A549 (cell line): ENCODE results near the gene CD226. TPM values are rescaled to one million over a fixed set of nuclear protein-coding genes. Genes with fewer than 3 reads are reported as not detected.

Source experiments
- ATAC-seq, 2 experiments: fragments of 200-7000 bp in 1 of 2; fragments of >200 bp in 1 of 2; cut with Nextera tagmentation in 1 of 2; cut with Tn5 transposase in 1 of 2; 3 replicates each; pipeline versions ENCODE4 v1.8.0 to v1.9.1; 2018 to 2020; ENCODE audit warnings: mild to moderate bottlenecking in 1 of 2, moderate library complexity in 1 of 2
- CTCF ChIA-PET: fragments of 300-600 bp; sonication (Branson Sonifier 250); formaldehyde crosslinking; extraction: SDS; loops from one replicate; lab custom pipeline; 2021; ENCODE audit warnings: antibody characterized with exemption, inconsistent platforms; lab: Yijun Ruan, JAX
- POLR2A ChIA-PET: fragments of 350-600 bp; formaldehyde crosslinking; extraction: SDS; loops from one replicate; lab custom pipeline; 2021; ENCODE audit warnings: antibody characterized with exemption, inconsistent platforms; lab: Yijun Ruan, JAX
- DNase-seq, 2 experiments: peaks; one replicate each; pipeline versions ENCODE4 v3.0.0 to v3.0.0-alpha.2; 2011 to 2016; ENCODE audit warnings: low read depth in 1 of 2, low spot score in 1 of 2
- FAIRE-seq: peaks from 2 replicates; lab custom pipeline; 2011; peaks lifted over from hg19 to GRCh38; lab: Jason Lieb, UNC
- H3K27ac ChIP-seq, 2 experiments: fragments of >200 bp; sonication (Bioruptor Twin); formaldehyde crosslinking; 3 replicates each; pipeline ENCODE4 v1.5.1; 2016 to 2017
- H3K4me1 ChIP-seq: fragments of >200 bp; sonication (Bioruptor Twin); formaldehyde crosslinking; 3 replicates; pipeline ENCODE4 v1.6.1; 2016
- H3K4me2 ChIP-seq: fragments of >200 bp; sonication (Bioruptor Twin); formaldehyde crosslinking; 3 replicates; pipeline ENCODE4 v1.6.1; 2016
- H3K4me3 ChIP-seq: fragments of >200 bp; sonication (Bioruptor Twin); formaldehyde crosslinking; 3 replicates; pipeline ENCODE4 v1.5.1; 2016
- H3K9me3 ChIP-seq: fragments of >200 bp; sonication (Bioruptor Twin); formaldehyde crosslinking; 3 replicates; pipeline ENCODE4 v1.6.1; 2016
- BHLHE40 ChIP-seq: IDR thresholded peaks from 2 replicates; pipeline ENCODE4 v1.6.1; 2012; ENCODE audit warnings: low read depth, low read length, inconsistent platforms
- CBX2 ChIP-seq: fragments of 200-600 bp; sonication (generic); IDR thresholded peaks from 2 replicates; pipeline ENCODE4 v1.6.1; 2016; ENCODE audit warnings: low read depth, mild to moderate bottlenecking, borderline replicate concordance
- EHF ChIP-seq: fragments of 250-450 bp; sonication (Bioruptor Pico); IDR thresholded peaks from 2 replicates; pipeline ENCODE4 v1.5.0; 2020; ENCODE audit warnings: mild to moderate bottlenecking
- EP300 ChIP-seq, 2 experiments: fragments of >200 bp; sonication (Bioruptor Twin); formaldehyde crosslinking; IDR thresholded peaks; 2 replicates in 1 of 2; 3 replicates in 1 of 2; pipeline ENCODE4 v1.6.1; 2016 to 2017
- FOSB ChIP-seq: fragments of 250-450 bp; sonication (Bioruptor Pico); IDR thresholded peaks from 2 replicates; pipeline ENCODE4 v1.5.0; 2020; ENCODE audit warnings: mild to moderate bottlenecking, moderate library complexity
- FOXS1 ChIP-seq: fragments of 250-450 bp; sonication (Bioruptor Pico); IDR thresholded peaks from 2 replicates; pipeline ENCODE4 v1.5.0; 2020; ENCODE audit warnings: mild to moderate bottlenecking, moderate library complexity
- GATA3 ChIP-seq: IDR thresholded peaks from 2 replicates; pipeline ENCODE4 v1.6.1; 2012; ENCODE audit warnings: borderline replicate concordance
- HDAC2 ChIP-seq: fragments of 200-600 bp; sonication (generic); IDR thresholded peaks from 2 replicates; pipeline ENCODE4 v1.6.1; 2016
- HEYL ChIP-seq: fragments of 250-450 bp; sonication (Bioruptor Pico); IDR thresholded peaks from 2 replicates; pipeline ENCODE4 v1.8.0; 2021; ENCODE audit warnings: mild to moderate bottlenecking, moderate library complexity
- HOXB13 ChIP-seq: fragments of 250-450 bp; sonication (Bioruptor Pico); IDR thresholded peaks from 2 replicates; pipeline ENCODE4 v1.5.0; 2020; ENCODE audit warnings: low read depth, mild to moderate bottlenecking, moderate library complexity
- HOXB5 ChIP-seq: fragments of 250-450 bp; sonication (Bioruptor Pico); IDR thresholded peaks from 2 replicates; pipeline ENCODE4 v1.5.0; 2020; ENCODE audit warnings: mild to moderate bottlenecking, moderate library complexity
- JUN ChIP-seq, 2 experiments: fragments of >200 bp; sonication (Bioruptor Twin); formaldehyde crosslinking; IDR thresholded peaks; 2 replicates in 1 of 2; 3 replicates in 1 of 2; pipeline ENCODE4 v1.6.1; 2016 to 2017
- KDM1A ChIP-seq: fragments of 200-600 bp; sonication (generic); IDR thresholded peaks from 2 replicates; pipeline ENCODE4 v1.6.1; 2016; ENCODE audit warnings: low read depth, mild to moderate bottlenecking
- NFE2L2 ChIP-seq: fragments of 150-350 bp; conservative IDR thresholded peaks from 2 replicates; pipeline ENCODE4 v1.6.1; 2014; ENCODE audit warnings: low read length
- NR3C1 ChIP-seq: fragments of >200 bp; sonication (Bioruptor Twin); formaldehyde crosslinking; IDR thresholded peaks from 3 replicates; pipeline ENCODE4 v1.6.1; 2017
- PHF8 ChIP-seq: fragments of 200-600 bp; sonication (generic); IDR thresholded peaks from 2 replicates; pipeline ENCODE4 v1.6.1; 2016; ENCODE audit warnings: low read depth, mild to moderate bottlenecking, antibody characterized with exemption, moderate library complexity, borderline replicate concordance
- POLR2A ChIP-seq: IDR thresholded peaks from 2 replicates; pipeline ENCODE4 v1.6.1; 2012; ENCODE audit warnings: mild to moderate bottlenecking, low read length
- RARB ChIP-seq: fragments of 250-450 bp; sonication (Bioruptor Pico); IDR thresholded peaks from 2 replicates; pipeline ENCODE4 v1.8.0; 2021; ENCODE audit warnings: mild to moderate bottlenecking, moderate library complexity
- RFX5 ChIP-seq: fragments of 450-650 bp; IDR thresholded peaks from 2 replicates; pipeline ENCODE4 v1.7.1; 2014; ENCODE audit warnings: antibody characterized with exemption, mild to moderate bottlenecking, moderate library complexity
- RNF2 ChIP-seq: fragments of 200-600 bp; sonication (generic); IDR thresholded peaks from 2 replicates; pipeline ENCODE4 v1.6.1; 2016; ENCODE audit warnings: low read depth, mild to moderate bottlenecking, antibody characterized with exemption, moderate library complexity, borderline replicate concordance
- SMC3 ChIP-seq: fragments of >200 bp; sonication (Bioruptor Twin); formaldehyde crosslinking; IDR thresholded peaks from 3 replicates; pipeline ENCODE4 v1.6.1; 2018; ENCODE audit warnings: inconsistent platforms
- SREBF2 ChIP-seq: fragments of 450-650 bp; IDR thresholded peaks from 2 replicates; pipeline ENCODE4 v1.6.1; 2014; ENCODE audit warnings: mild to moderate bottlenecking, moderate library complexity
- ZC3H11A ChIP-seq: fragments of 450-650 bp; IDR thresholded peaks from 2 replicates; pipeline ENCODE4 v1.6.1; 2014; ENCODE audit warnings: antibody characterized with exemption, mild to moderate bottlenecking
- WGBS: methylation state at CpG from one replicate; pipeline ENCODE4 v1.1.6; 2017; ENCODE audit errors: missing lambda C conversion rate; 5-methylcytosine and 5-hydroxymethylcytosine counted together
- polyA plus RNA-seq, 4 experiments: library from polyadenylated mRNA; depleted of rRNA in 3 of 4; stranded (reverse); fragments of >200 nt; fragmentation: RNase III in 1 of 4; extraction: RNeasy Plus Mini Kit Qiagen cat#74134 plus additional on column Dnase treatment in 1 of 4; gene quantifications; 2 replicates in 3 of 4; 3 replicates in 1 of 4; pipeline ENCODE4 v1.2.3, GENCODE V29; 2011 to 2017
- TF ChIP-seq, protein P1 (sequence below): fragments of 450-650 bp; IDR thresholded peaks from 2 replicates; pipeline ENCODE4 v1.6.1; 2014; ENCODE audit warnings: antibody characterized with exemption
- TF ChIP-seq, protein P2 (sequence below): fragments of >200 bp; sonication (Bioruptor Twin); formaldehyde crosslinking; IDR thresholded peaks from 2 replicates; pipeline ENCODE4 v1.6.1; 2016
- TF ChIP-seq, protein P3 (sequence below): IDR thresholded peaks from 2 replicates; pipeline ENCODE4 v1.6.1; 2012; ENCODE audit warnings: low read depth, borderline replicate concordance
- TF ChIP-seq, protein P4 (sequence below): fragments of >200 bp; sonication (Bioruptor Twin); formaldehyde crosslinking; IDR thresholded peaks from 3 replicates; pipeline ENCODE4 v1.6.1; 2016
- TF ChIP-seq, protein P5 (sequence below): fragments of 150-350 bp; IDR thresholded peaks from 2 replicates; pipeline ENCODE4 v1.6.1; 2014; ENCODE audit warnings: low read depth, mild to moderate bottlenecking, low read length

CD226 gene
- polyA plus RNA-seq, 2 of the 4 experiments (the other 2 are of a cell fraction) = 0.28 to 0.92 TPM

DNA sequence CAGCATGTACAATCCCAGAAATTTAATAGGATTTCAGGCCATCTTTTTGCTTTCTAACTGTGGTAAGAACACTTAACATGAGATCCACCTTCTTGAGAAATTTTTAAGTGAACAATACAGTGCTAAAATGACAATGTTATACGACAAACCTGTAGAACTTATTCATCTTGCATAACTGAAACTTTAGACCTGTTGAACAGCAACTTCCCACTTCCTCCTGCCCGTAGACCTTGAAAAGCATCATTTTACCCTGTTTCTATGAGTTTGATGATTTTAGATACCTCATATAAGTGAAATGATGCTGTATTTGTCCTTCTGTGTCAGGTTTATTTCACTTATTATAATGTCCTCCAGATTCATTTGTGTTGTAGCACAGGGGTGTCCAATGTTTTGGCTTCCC lies 128.2 kb downstream of the CD226 start:
- POLR2A ChIA-PET = no interaction called here
- no peaks in the 10 kb centered on the region for H3K4me1 ChIP-seq
- no peak for ATAC-seq
- CTCF ChIA-PET = no interaction called here
- H3K4me2 ChIP-seq = no peak overlapping the region
- H3K27ac ChIP-seq = no peak overlapping the region
- no peak for DNase-seq
- 64% methylated on average over 2 of the region's 2 CpGs for WGBS
- H3K4me3 ChIP-seq = no peak overlapping the region
- TF ChIP-seq, protein P1, sequence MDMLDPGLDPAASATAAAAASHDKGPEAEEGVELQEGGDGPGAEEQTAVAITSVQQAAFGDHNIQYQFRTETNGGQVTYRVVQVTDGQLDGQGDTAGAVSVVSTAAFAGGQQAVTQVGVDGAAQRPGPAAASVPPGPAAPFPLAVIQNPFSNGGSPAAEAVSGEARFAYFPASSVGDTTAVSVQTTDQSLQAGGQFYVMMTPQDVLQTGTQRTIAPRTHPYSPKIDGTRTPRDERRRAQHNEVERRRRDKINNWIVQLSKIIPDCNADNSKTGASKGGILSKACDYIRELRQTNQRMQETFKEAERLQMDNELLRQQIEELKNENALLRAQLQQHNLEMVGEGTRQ = no peak
- no peak for TF ChIP-seq ZC3H11A
- no peaks in the 10 kb centered on the region; the same call in 2 of the 3 replicates for H3K9me3 ChIP-seq
- FAIRE-seq = no peak

DNA sequence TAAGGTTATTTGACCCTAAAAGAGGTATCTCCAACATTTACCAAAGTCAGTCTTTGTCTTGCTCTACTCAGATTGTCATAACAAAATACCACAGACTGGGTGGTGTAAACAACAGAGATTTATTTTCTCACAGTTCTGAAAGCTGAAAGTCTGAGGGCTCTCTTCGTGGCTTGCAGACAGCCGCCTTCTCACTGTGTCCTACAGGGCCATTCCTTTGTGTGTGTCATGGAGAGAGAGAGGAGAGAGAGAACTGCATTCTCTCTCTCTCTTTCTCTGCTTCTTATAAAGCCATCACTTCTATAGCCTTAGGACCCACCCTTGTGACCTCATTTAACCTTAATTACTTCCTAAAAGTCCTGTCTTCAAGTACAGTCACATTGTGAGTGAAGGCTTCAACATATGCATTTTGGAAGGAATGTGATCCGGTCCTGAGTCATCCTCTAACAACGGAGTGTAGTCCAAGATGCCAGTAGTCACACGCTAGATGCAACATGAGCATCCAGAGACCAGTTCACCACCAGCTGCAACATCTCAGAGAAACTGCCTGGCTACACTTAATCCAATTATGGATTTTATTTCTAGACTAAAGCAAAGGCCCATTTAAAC lies 130.2 kb downstream of the CD226 start:
- DNase-seq (no peak), FAIRE-seq (no peak), ATAC-seq (no peak)
- 47% methylated on average over 5 of the region's 5 CpGs for WGBS
- Histone ChIP-seq H3K9me3 (no peaks in the 10 kb centered on the region; the same call in 2 of the 3 replicates), H3K4me2 (no peak overlapping the region), H3K27ac (no peak overlapping the region), H3K4me1 (no peaks in the 10 kb centered on the region), H3K4me3 (no peak overlapping the region)
- ChIA-PET CTCF (no interaction called here), POLR2A (no interaction called here)
- no peak for TF ChIP-seq RFX5
- no peak for TF ChIP-seq SMC3
- no peak for TF ChIP-seq FOXS1 (CRISPR knock-in tag)
- TF ChIP-seq KDM1A = no peak
- TF ChIP-seq SREBF2 = no peak
- TF ChIP-seq ZC3H11A = no peak
- TF ChIP-seq RNF2 = no peak
- TF ChIP-seq, protein P2, sequence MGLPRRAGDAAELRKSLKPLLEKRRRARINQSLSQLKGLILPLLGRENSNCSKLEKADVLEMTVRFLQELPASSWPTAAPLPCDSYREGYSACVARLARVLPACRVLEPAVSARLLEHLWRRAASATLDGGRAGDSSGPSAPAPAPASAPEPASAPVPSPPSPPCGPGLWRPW = no peak
- TF ChIP-seq NR3C1 = no peak
- TF ChIP-seq EP300 (IDR thresholded peaks at IDR 0.05) = no peak
- TF ChIP-seq HDAC2 = no peak
- no peak for TF ChIP-seq CBX2
- TF ChIP-seq PHF8 = no peak
- TF ChIP-seq FOSB (CRISPR knock-in tag) = no peak
- TF ChIP-seq, protein P3, sequence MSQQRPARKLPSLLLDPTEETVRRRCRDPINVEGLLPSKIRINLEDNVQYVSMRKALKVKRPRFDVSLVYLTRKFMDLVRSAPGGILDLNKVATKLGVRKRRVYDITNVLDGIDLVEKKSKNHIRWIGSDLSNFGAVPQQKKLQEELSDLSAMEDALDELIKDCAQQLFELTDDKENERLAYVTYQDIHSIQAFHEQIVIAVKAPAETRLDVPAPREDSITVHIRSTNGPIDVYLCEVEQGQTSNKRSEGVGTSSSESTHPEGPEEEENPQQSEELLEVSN = no peak
- TF ChIP-seq, protein P4, sequence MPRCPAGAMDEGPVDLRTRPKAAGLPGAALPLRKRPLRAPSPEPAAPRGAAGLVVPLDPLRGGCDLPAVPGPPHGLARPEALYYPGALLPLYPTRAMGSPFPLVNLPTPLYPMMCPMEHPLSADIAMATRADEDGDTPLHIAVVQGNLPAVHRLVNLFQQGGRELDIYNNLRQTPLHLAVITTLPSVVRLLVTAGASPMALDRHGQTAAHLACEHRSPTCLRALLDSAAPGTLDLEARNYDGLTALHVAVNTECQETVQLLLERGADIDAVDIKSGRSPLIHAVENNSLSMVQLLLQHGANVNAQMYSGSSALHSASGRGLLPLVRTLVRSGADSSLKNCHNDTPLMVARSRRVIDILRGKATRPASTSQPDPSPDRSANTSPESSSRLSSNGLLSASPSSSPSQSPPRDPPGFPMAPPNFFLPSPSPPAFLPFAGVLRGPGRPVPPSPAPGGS = no peak
- no peak for TF ChIP-seq JUN (IDR thresholded peaks at IDR 0.05)

DNA sequence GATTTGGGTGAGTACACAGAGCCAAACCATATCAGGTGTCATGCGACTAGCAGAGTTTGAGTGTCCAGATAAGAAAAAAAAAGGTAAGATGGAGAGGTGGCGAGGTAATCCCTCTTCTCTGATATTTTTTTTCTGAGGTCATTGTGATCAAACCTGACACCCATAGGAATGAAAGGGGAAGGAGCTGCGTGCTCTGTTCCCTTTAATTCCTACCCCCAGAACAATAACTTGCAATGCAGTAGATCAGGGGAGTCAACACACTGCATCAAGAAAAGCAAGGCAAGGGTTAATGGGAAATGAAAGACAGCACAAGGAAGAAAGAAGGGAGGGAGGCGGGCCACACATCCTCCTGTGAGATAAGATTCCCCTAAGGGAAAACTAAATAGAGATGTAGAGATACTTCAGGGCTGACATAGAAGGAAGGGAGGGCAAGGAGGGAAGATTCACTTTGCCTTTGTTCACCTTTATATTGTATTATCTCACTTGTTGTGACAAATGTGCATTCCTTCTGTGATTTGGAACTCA lies 132.8 kb downstream of the CD226 start:
- ChIA-PET POLR2A (no interaction called here), CTCF (no interaction called here)
- Histone ChIP-seq H3K4me1 (no peaks in the 10 kb centered on the region), H3K4me2 (no peak overlapping the region), H3K4me3 (no peak overlapping the region), H3K9me3 (no peaks in the 10 kb centered on the region), H3K27ac (no peak overlapping the region)
- ATAC-seq = no peak
- no peak for FAIRE-seq
- 37% methylated on average over 4 of the region's 4 CpGs for WGBS
- no peak for DNase-seq
- TF ChIP-seq HOXB5 (CRISPR knock-in tag) = no peak
- TF ChIP-seq GATA3 = no peak
- no peak for TF ChIP-seq HEYL
- TF ChIP-seq, protein P1 = no peak
- TF ChIP-seq POLR2A = no peak
- TF ChIP-seq RNF2 = no peak
- no peak for TF ChIP-seq SREBF2
- TF ChIP-seq BHLHE40 = no peak
- TF ChIP-seq NR3C1 = no peak
- no peak for TF ChIP-seq HOXB13
- no peak for TF ChIP-seq EHF (CRISPR knock-in tag)
- TF ChIP-seq NFE2L2 = no peak
- no peak for TF ChIP-seq RARB
- TF ChIP-seq, protein P5, sequence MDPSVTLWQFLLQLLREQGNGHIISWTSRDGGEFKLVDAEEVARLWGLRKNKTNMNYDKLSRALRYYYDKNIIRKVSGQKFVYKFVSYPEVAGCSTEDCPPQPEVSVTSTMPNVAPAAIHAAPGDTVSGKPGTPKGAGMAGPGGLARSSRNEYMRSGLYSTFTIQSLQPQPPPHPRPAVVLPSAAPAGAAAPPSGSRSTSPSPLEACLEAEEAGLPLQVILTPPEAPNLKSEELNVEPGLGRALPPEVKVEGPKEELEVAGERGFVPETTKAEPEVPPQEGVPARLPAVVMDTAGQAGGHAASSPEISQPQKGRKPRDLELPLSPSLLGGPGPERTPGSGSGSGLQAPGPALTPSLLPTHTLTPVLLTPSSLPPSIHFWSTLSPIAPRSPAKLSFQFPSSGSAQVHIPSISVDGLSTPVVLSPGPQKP = no peak
- TF ChIP-seq, protein P2 = no peak
